ENCODE measurements around the gene LCNL1. TPM values are rescaled to one million over a fixed set of nuclear protein-coding genes. Genes with fewer than 3 reads are reported as not detected.

LCNL1 gene
- total RNA-seq, 5 donors from 2014 or later (not counting 1 experiment from before 2014, with no cell fraction given) = 0.29 to 2.2 (median 1.3) TPM

- H3K4me3 Mint-ChIP-seq = no peak overlapping the region
- 52% methylated on average over 23 of the region's 24 CpGs for WGBS (ENCODE audit: insufficient coverage)
- H3K36me3 Mint-ChIP-seq = no peaks in the 10 kb centered on the region
- H3K4me1 Mint-ChIP-seq = peaks cover 0 to 6% (median 6%) of the 10 kb centered on the region in 3 donors
- CTCF ChIA-PET = no interaction called here
- ATAC-seq (replicated peaks in 1 of 4) (no peak), DNase-seq (no peak)
- H3K9me3 Mint-ChIP-seq = no peaks in the 10 kb centered on the region
- peaks cover 0 to 5% of the 10 kb centered on the region in 2 experiments for H3K27me3 ChIP-seq (replicated peaks in 1 of 2; ENCODE audit: control insufficient read depth in 2 of 2, extremely low read depth in 1 of 2, insufficient read depth in 2 of 2, low read length in 1 of 2)
- H3K27ac ChIP-seq (ENCODE audit: low read length) = no peak overlapping the region
- H3K4me1 ChIP-seq (ENCODE audit: control insufficient read depth in 1 of 2, extremely low read depth in 1 of 2, insufficient read depth in 2 of 2, low read length in 2 of 2) = peaks cover 0 to 19% of the 10 kb centered on the region in 2 experiments
- POLR2A ChIA-PET = no interaction called here
- peak overlapping the region in 1 of 2 donors; percentile 34 for H3K27ac Mint-ChIP-seq
- no peak overlapping the region for H3K4me3 ChIP-seq (ENCODE audit: control insufficient read depth in 1 of 2, extremely low read depth in 1 of 2, low read length in 1 of 2)
- H3K9me3 ChIP-seq = no peaks in the 10 kb centered on the region
- peaks cover 0 to 12% of the 10 kb centered on the region in 2 donors for H3K36me3 ChIP-seq (ENCODE audit: control insufficient read depth in 2 of 2, extremely low read depth in 1 of 2, insufficient read depth in 1 of 2, low read length in 1 of 2)
- no peaks in the 10 kb centered on the region for H3K27me3 Mint-ChIP-seq
Observed at GRCh38 chr9:137006116-137007003, 23.6 kb downstream of the LCNL1 start.

- Histone ChIP-seq H3K4me1 (ENCODE audit: control insufficient read depth in 1 of 2, extremely low read depth in 1 of 2, insufficient read depth in 2 of 2, low read length in 2 of 2) (peaks cover 0 to 17% of the 10 kb centered on the region in 2 experiments), H3K27ac (ENCODE audit: low read length) (no peak overlapping the region), H3K27me3 (replicated peaks in 1 of 2; ENCODE audit: control insufficient read depth in 2 of 2, extremely low read depth in 1 of 2, insufficient read depth in 2 of 2, low read length in 1 of 2) (peaks cover 0 to under 1% of the 10 kb centered on the region in 2 experiments), H3K36me3 (ENCODE audit: control insufficient read depth in 2 of 2, extremely low read depth in 1 of 2, insufficient read depth in 1 of 2, low read length in 1 of 2) (peaks cover 0 to 16% of the 10 kb centered on the region in 2 donors), H3K9me3 (no peaks in the 10 kb centered on the region), H3K4me3 (ENCODE audit: control insufficient read depth in 1 of 2, extremely low read depth in 1 of 2, low read length in 1 of 2) (no peak overlapping the region)
- Mint-ChIP-seq H3K27ac (no peak overlapping the region), H3K9me3 (no peaks in the 10 kb centered on the region), H3K4me1 (peaks cover 0 to 6% (median 6%) of the 10 kb centered on the region in 3 donors), H3K36me3 (peaks cover 3% of the 10 kb centered on the region), H3K27me3 (no peaks in the 10 kb centered on the region), H3K4me3 (no peak overlapping the region)
- ChIA-PET CTCF (no interaction called here), POLR2A (interaction anchor here in 1 of 2 donors (0.6 kb wide), 1 partner anchor 41 kb away, joined by 3 read pairs; no protein-coding TSS in a partner anchor)
- WGBS (ENCODE audit: insufficient coverage) = 91% methylated on average over 20 of the region's 30 CpGs
- ATAC-seq (replicated peaks in 1 of 4) = no peak
- no peak for DNase-seq
Observed at GRCh38 chr9:137007108-137007815, 24.5 kb downstream of the LCNL1 start.

GRCh38 chr9:137007816-137008270 lies 25.1 kb downstream of the LCNL1 start:
- ChIA-PET CTCF (no interaction called here), POLR2A (interaction anchor here in 1 of 2 donors (0.6 kb wide), 1 partner anchor 42 kb away, joined by 3 read pairs; no protein-coding TSS in a partner anchor)
- H3K27ac Mint-ChIP-seq = no peak overlapping the region
- 86% methylated on average over 13 of the region's 13 CpGs for WGBS (ENCODE audit: insufficient coverage)
- no peak for ATAC-seq (replicated peaks in 1 of 4)
- H3K9me3 Mint-ChIP-seq = no peaks in the 10 kb centered on the region
- no peaks in the 10 kb centered on the region for H3K27me3 Mint-ChIP-seq
- DNase-seq = no peak
- H3K4me1 Mint-ChIP-seq = peaks cover 0 to 6% (median 6%) of the 10 kb centered on the region in 3 donors
- Histone ChIP-seq H3K27me3 (replicated peaks in 1 of 2; ENCODE audit: control insufficient read depth in 2 of 2, extremely low read depth in 1 of 2, insufficient read depth in 2 of 2, low read length in 1 of 2) (no peaks in the 10 kb centered on the region), H3K36me3 (ENCODE audit: control insufficient read depth in 2 of 2, extremely low read depth in 1 of 2, insufficient read depth in 1 of 2, low read length in 1 of 2) (peaks cover 0 to 20% of the 10 kb centered on the region in 2 donors), H3K4me3 (ENCODE audit: control insufficient read depth in 1 of 2, extremely low read depth in 1 of 2, low read length in 1 of 2) (no peak overlapping the region), H3K27ac (ENCODE audit: low read length) (no peak overlapping the region), H3K9me3 (no peaks in the 10 kb centered on the region), H3K4me1 (ENCODE audit: control insufficient read depth in 1 of 2, extremely low read depth in 1 of 2, insufficient read depth in 2 of 2, low read length in 2 of 2) (peaks cover 0 to 17% of the 10 kb centered on the region in 2 experiments)
- H3K36me3 Mint-ChIP-seq = peaks cover 6% of the 10 kb centered on the region
- no peak overlapping the region for H3K4me3 Mint-ChIP-seq

- ChIA-PET POLR2A (no interaction called here), CTCF (no interaction called here)
- H3K4me3 ChIP-seq (ENCODE audit: control insufficient read depth in 1 of 2, extremely low read depth in 1 of 2, low read length in 1 of 2) = no peak overlapping the region
- H3K36me3 ChIP-seq (ENCODE audit: control insufficient read depth in 2 of 2, extremely low read depth in 1 of 2, insufficient read depth in 1 of 2, low read length in 1 of 2) = peaks cover 0 to 20% of the 10 kb centered on the region in 2 donors
- peaks cover 0 to 6% (median 6%) of the 10 kb centered on the region in 3 donors for H3K4me1 Mint-ChIP-seq
- peaks cover 0 to 17% of the 10 kb centered on the region in 2 experiments for H3K4me1 ChIP-seq (ENCODE audit: control insufficient read depth in 1 of 2, extremely low read depth in 1 of 2, insufficient read depth in 2 of 2, low read length in 2 of 2)
- no peak overlapping the region for H3K27ac ChIP-seq (ENCODE audit: low read length)
- no peaks in the 10 kb centered on the region for H3K27me3 Mint-ChIP-seq
- DNase-seq (no peak), ATAC-seq (replicated peaks in 1 of 4) (no peak)
- H3K4me3 Mint-ChIP-seq = no peak overlapping the region
- no peaks in the 10 kb centered on the region for H3K27me3 ChIP-seq (replicated peaks in 1 of 2; ENCODE audit: control insufficient read depth in 2 of 2, extremely low read depth in 1 of 2, insufficient read depth in 2 of 2, low read length in 1 of 2)
- WGBS (ENCODE audit: insufficient coverage) = 83% methylated on average over 20 of the region's 22 CpGs
- no peaks in the 10 kb centered on the region for H3K9me3 Mint-ChIP-seq
- peaks cover 6% of the 10 kb centered on the region for H3K36me3 Mint-ChIP-seq
- no peak overlapping the region for H3K27ac Mint-ChIP-seq
- no peaks in the 10 kb centered on the region for H3K9me3 ChIP-seq
Observed at GRCh38 chr9:137008312-137008711, 25.5 kb downstream of the LCNL1 start.

GRCh38 chr9:137009217-137009616 lies 26.4 kb downstream of the LCNL1 start:
- H3K9me3 Mint-ChIP-seq = no peaks in the 10 kb centered on the region
- peaks cover 0 to 17% of the 10 kb centered on the region in 2 experiments for H3K4me1 ChIP-seq (ENCODE audit: control insufficient read depth in 1 of 2, extremely low read depth in 1 of 2, insufficient read depth in 2 of 2, low read length in 2 of 2)
- 90% methylated on average over 11 of the region's 18 CpGs for WGBS (ENCODE audit: insufficient coverage)
- no peak overlapping the region for H3K27ac Mint-ChIP-seq
- ATAC-seq (replicated peaks in 1 of 4) = no peak
- H3K4me3 Mint-ChIP-seq = no peak overlapping the region
- no peaks in the 10 kb centered on the region for H3K9me3 ChIP-seq
- no peak overlapping the region for H3K4me3 ChIP-seq (ENCODE audit: control insufficient read depth in 1 of 2, extremely low read depth in 1 of 2, low read length in 1 of 2)
- H3K36me3 ChIP-seq (ENCODE audit: control insufficient read depth in 2 of 2, extremely low read depth in 1 of 2, insufficient read depth in 1 of 2, low read length in 1 of 2) = peaks cover 0 to 22% of the 10 kb centered on the region in 2 donors
- H3K27me3 ChIP-seq (replicated peaks in 1 of 2; ENCODE audit: control insufficient read depth in 2 of 2, extremely low read depth in 1 of 2, insufficient read depth in 2 of 2, low read length in 1 of 2) = no peaks in the 10 kb centered on the region
- DNase-seq = no peak
- peaks cover 0 to 6% (median 6%) of the 10 kb centered on the region in 3 donors for H3K4me1 Mint-ChIP-seq
- H3K27ac ChIP-seq (ENCODE audit: low read length) = no peak overlapping the region
- POLR2A ChIA-PET = no interaction called here
- no peaks in the 10 kb centered on the region for H3K27me3 Mint-ChIP-seq
- peaks cover 6% of the 10 kb centered on the region for H3K36me3 Mint-ChIP-seq
- CTCF ChIA-PET = no interaction called here

- H3K4me1 Mint-ChIP-seq = peaks cover 0 to 3% (median 0%) of the 10 kb centered on the region in 3 donors
- CTCF ChIA-PET = no interaction called here
Observed at GRCh38 chr9:137009938-137010732, 27.3 kb downstream of the LCNL1 start.

More at GRCh38 chr9:137009938-137010732, 27.3 kb downstream of the LCNL1 start:
- Mint-ChIP-seq H3K27ac (no peak overlapping the region), H3K4me3 (no peak overlapping the region), H3K36me3 (peaks cover 6% of the 10 kb centered on the region), H3K27me3 (no peaks in the 10 kb centered on the region), H3K9me3 (no peaks in the 10 kb centered on the region)
- H3K36me3 ChIP-seq (ENCODE audit: control insufficient read depth in 2 of 2, extremely low read depth in 1 of 2, insufficient read depth in 1 of 2, low read length in 1 of 2) = peaks cover 0 to 31% of the 10 kb centered on the region in 2 donors
- WGBS (ENCODE audit: insufficient coverage) = 95% methylated on average over 41 of the region's 49 CpGs
- H3K27me3 ChIP-seq (replicated peaks in 1 of 2; ENCODE audit: control insufficient read depth in 2 of 2, extremely low read depth in 1 of 2, insufficient read depth in 2 of 2, low read length in 1 of 2) = no peaks in the 10 kb centered on the region
- no peaks in the 10 kb centered on the region for H3K9me3 ChIP-seq
- POLR2A ChIA-PET = interaction anchor here in 1 of 2 donors (0.5 kb wide), 1 partner anchor 44 kb away, joined by 3 read pairs; no protein-coding TSS in a partner anchor
- H3K4me3 ChIP-seq (ENCODE audit: control insufficient read depth in 1 of 2, extremely low read depth in 1 of 2, low read length in 1 of 2) = no peak overlapping the region
- DNase-seq (no peak), ATAC-seq (replicated peaks in 1 of 4) (no peak)
- H3K4me1 ChIP-seq (ENCODE audit: control insufficient read depth in 1 of 2, extremely low read depth in 1 of 2, insufficient read depth in 2 of 2, low read length in 2 of 2) = peaks cover 0 to 15% of the 10 kb centered on the region in 2 experiments
- no peak overlapping the region for H3K27ac ChIP-seq (ENCODE audit: low read length)

Data from T-cell (primary cell).